Right ventricle myocardium superior (tissue), 1 donor: ENCODE data around the gene VPS4B. TPM values are rescaled to one million over a fixed set of nuclear protein-coding genes. Genes with fewer than 3 reads are reported as not detected.
A peak's percentile ranks its signal among the peaks of the same experiment; 100 is the strongest.

Experiments used
- ATAC-seq: fragments of 200-7000 bp; cut with Tn5 transposase; one replicate; pipeline ENCODE4 v1.9.1; 2020; ENCODE audit warnings: mild to moderate bottlenecking; ENCODE audit not compliant: poor library complexity
- DNase-seq: peaks from one replicate; pipeline ENCODE4 v3.0.0-alpha.2; 2020
- intact Hi-C: fragments of 100-400 bp; cut with DNase I; formaldehyde crosslinking; loops from one replicate; pipeline ENCODE4 v1.11.2; 2022
- total RNA-seq: library from RNA; stranded (reverse); fragmentation: NEBNext Ultra II Directional; extraction: Animal tissue kit (Norgen Biotek cat#: 25700); gene quantifications from one replicate; pipeline ENCODE4 v1.2.1, GENCODE V29; 2021
- donor health status: DM: no; HTN: yes; CAD: no; lungs with severe emphysema.

The VPS4B gene
- total RNA-seq, 1 donor from 2014 or later: 15.9 TPM

- intact Hi-C loops: loop anchor here (2.0 kb wide), 1 partner anchor 95 kb away; no protein-coding TSS in a partner anchor
- ATAC-seq (no peak), DNase-seq (no peak)
These were observed 78.0 kb downstream of the VPS4B start for GRCh38 chr18:63344263-63344662.

GRCh38 chr18:63342206-63342605, 80.1 kb downstream of the VPS4B start:
- peak; percentile 56 for ATAC-seq
- DNase-seq: no peak
- intact Hi-C loops: no loop called here

GRCh38 chr18:63339920-63340484, 82.3 kb downstream of the VPS4B start:
- DNase-seq: no peak
- no peak for ATAC-seq
- intact Hi-C loops: no loop called here

Other genes with a start within 250 kb of the VPS4B start
- 9.0 TPM for gene BCL2, start 102.7 kb downstream of the VPS4B start, total RNA-seq
- 29.2 TPM for gene KDSR, start 55.3 kb downstream of the VPS4B start, total RNA-seq
- gene SERPINB5, start 54.5 kb upstream of the VPS4B start, total RNA-seq: not detected
- not detected for gene SERPINB12, start 119.9 kb upstream of the VPS4B start, total RNA-seq
- not detected for gene SERPINB13, start 164.9 kb upstream of the VPS4B start, total RNA-seq
- gene SERPINB4, start 221.8 kb upstream of the VPS4B start, total RNA-seq: not detected
- gene SERPINB3, start 239.4 kb upstream of the VPS4B start, total RNA-seq: not detected